ENCODE measurements around the gene CDSN.

The CDSN gene

GRCh38 chr6:31145386-31145785 lies 25.1 kb upstream of the CDSN start:
- no peak for DNase-seq (ENCODE audit: low spot score)

- no peak for DNase-seq (ENCODE audit: low spot score)
Measured at GRCh38 chr6:31144970-31145340, 24.7 kb upstream of the CDSN start.

GRCh38 chr6:31144296-31144969 lies 24.2 kb upstream of the CDSN start:
- no peak for DNase-seq (ENCODE audit: low spot score)

GRCh38 chr6:31143148-31143547 lies 22.9 kb upstream of the CDSN start:
- DNase-seq (ENCODE audit: low spot score) = no peak

- DNase-seq (ENCODE audit: low spot score) = no peak
Measured at GRCh38 chr6:31142361-31142761, 22.1 kb upstream of the CDSN start.

- DNase-seq (ENCODE audit: low spot score) = no peak
Measured at GRCh38 chr6:31140643-31141042, 20.4 kb upstream of the CDSN start.

- no peak for DNase-seq (ENCODE audit: low spot score)
Measured at GRCh38 chr6:31139599-31139998, 19.4 kb upstream of the CDSN start.

GRCh38 chr6:31138982-31139381 lies 18.7 kb upstream of the CDSN start, which contains the start of gene PSORS1C2:
TSS of gene PSORS1C2 (minus strand) at chr6:31139066. CDS start at chr6:31139026, 40 bp downstream.
- no peak for DNase-seq (ENCODE audit: low spot score)

GRCh38 chr6:31135710-31136109 lies 15.5 kb upstream of the CDSN start:
- no peak for DNase-seq (ENCODE audit: low spot score)

GRCh38 chr6:31132806-31133205 lies 12.6 kb upstream of the CDSN start:
- no peak for DNase-seq (ENCODE audit: low spot score)

GRCh38 chr6:31131595-31131994 lies 11.3 kb upstream of the CDSN start:
- DNase-seq (ENCODE audit: low spot score) = no peak

GRCh38 chr6:31130751-31131150 lies 10.5 kb upstream of the CDSN start:
- no peak for DNase-seq (ENCODE audit: low spot score)

- DNase-seq (ENCODE audit: low spot score) = no peak
Measured at GRCh38 chr6:31129130-31129529, 8.9 kb upstream of the CDSN start.

- DNase-seq (ENCODE audit: low spot score) = no peak
Measured at GRCh38 chr6:31128093-31128676, 7.9 kb upstream of the CDSN start.

GRCh38 chr6:31126396-31127175 lies 6.3 kb upstream of the CDSN start:
- DNase-seq (ENCODE audit: low spot score) = no peak

- no peak for DNase-seq (ENCODE audit: low spot score)
Measured at GRCh38 chr6:31125586-31126363, 5.5 kb upstream of the CDSN start.

GRCh38 chr6:31125162-31125561 lies 4.9 kb upstream of the CDSN start:
- no peak for DNase-seq (ENCODE audit: low spot score)

GRCh38 chr6:31122791-31123706 lies 2.8 kb upstream of the CDSN start:
- DNase-seq (ENCODE audit: low spot score) = no peak

GRCh38 chr6:31121131-31121790 lies 1.0 kb upstream of the CDSN start:
- DNase-seq (ENCODE audit: low spot score) = no peak

- no peak for DNase-seq (ENCODE audit: low spot score)
Measured at GRCh38 chr6:31118178-31118577, 2.1 kb downstream of the CDSN start.
